H1 (cell line): ENCODE data around the gene CDC5L. TPM values are rescaled to one million over a fixed set of nuclear protein-coding genes. Genes with fewer than 3 reads are reported as not detected.

Experiments used
- CTCF ChIA-PET: fragments of 300-600 bp; sonication (Branson Sonifier 250); formaldehyde crosslinking; loops from one replicate; lab custom pipeline; 2021; ENCODE audit not compliant: partially characterized antibody; lab: Charles Lee
- POLR2A ChIA-PET: fragments of 300-600 bp; sonication (Branson Sonifier 250); formaldehyde crosslinking; loops from one replicate; lab custom pipeline; 2021; ENCODE audit warnings: inconsistent platforms; ENCODE audit not compliant: partially characterized antibody; lab: Charles Lee
- DNase-seq, 2 experiments: peaks; one replicate each; pipeline versions ENCODE4 v3.0.0 to v3.0.0-alpha.2; 2010 to 2022; ENCODE audit warnings: low spot score in 2 of 2, low read depth in 1 of 2, mixed read lengths in 1 of 2
- FAIRE-seq: peaks from 2 replicates; lab custom pipeline; 2011; peaks lifted over from hg19 to GRCh38; lab: Jason Lieb, UNC
- H2AFZ ChIP-seq: 2 replicates; pipeline ENCODE4 v1.8.1; 2012; ENCODE audit warnings: low read length, inconsistent platforms
- H2AK5ac ChIP-seq: 2 replicates; pipeline ENCODE4 v1.6.1; 2013; ENCODE audit warnings: low read depth, low read length
- H2BK120ac ChIP-seq: replicated peaks from 2 replicates; pipeline ENCODE3; 2013; ENCODE audit warnings: low read depth, low read length, inconsistent platforms
- H2BK12ac ChIP-seq: 2 replicates; pipeline ENCODE4 v1.6.1; 2013; ENCODE audit warnings: low read depth, low read length
- H2BK15ac ChIP-seq: 2 replicates; pipeline ENCODE4 v1.6.1; 2013; ENCODE audit warnings: low read length
- H2BK20ac ChIP-seq: 2 replicates; pipeline ENCODE4 v1.6.1; 2013; ENCODE audit warnings: low read length
- H2BK5ac ChIP-seq: 2 replicates; pipeline ENCODE4 v1.6.1; 2013; ENCODE audit warnings: low read depth, low read length
- H3K14ac ChIP-seq: 2 replicates; pipeline ENCODE4 v1.6.1; 2013; ENCODE audit warnings: inconsistent platforms; ENCODE audit not compliant: insufficient read length
- H3K18ac ChIP-seq: 2 replicates; pipeline ENCODE4 v1.6.1; 2013; ENCODE audit warnings: low read length; ENCODE audit errors: extremely low read depth
- H3K23ac ChIP-seq: 2 replicates; pipeline ENCODE4 v1.6.1; 2013; ENCODE audit warnings: inconsistent platforms; ENCODE audit not compliant: insufficient read length
- H3K23me2 ChIP-seq: 2 replicates; pipeline ENCODE4 v1.6.1; 2013; ENCODE audit warnings: low read depth, low read length
- H3K27ac ChIP-seq: 2 replicates; pipeline ENCODE4 v1.6.1; 2011; ENCODE audit warnings: low read depth, low read length, inconsistent platforms
- H3K27me3 ChIP-seq, 4 experiments: replicated peaks in 1 of 4; 1 replicate in 1 of 4; 2 replicates in 3 of 4; pipeline versions ENCODE4 v1.6.1 to v1.8.1; 2011 to 2013; ENCODE audit warnings: low read length in 3 of 4, mild to moderate bottlenecking in 3 of 4, inconsistent platforms in 2 of 4, mixed read lengths in 2 of 4, moderate library complexity in 1 of 4; ENCODE audit not compliant: control insufficient read depth in 3 of 4, insufficient read depth in 3 of 4; ENCODE audit errors: extremely low read depth in 1 of 4
- H3K36me3 ChIP-seq, 4 experiments: 2 replicates each; pipeline versions ENCODE4 v1.6.1 to v1.8.1; 2011 to 2013; ENCODE audit warnings: mild to moderate bottlenecking in 4 of 4, low read length in 3 of 4, moderate library complexity in 2 of 4, control low read depth in 1 of 4, inconsistent platforms in 1 of 4; ENCODE audit not compliant: insufficient read depth in 4 of 4, control insufficient read depth in 2 of 4
- H3K4ac ChIP-seq: replicated peaks from 2 replicates; pipeline ENCODE3; 2013; ENCODE audit warnings: low read length, low read depth, mixed read lengths, inconsistent platforms; ENCODE audit not compliant: insufficient read length
- H3K4me1 ChIP-seq, 4 experiments: replicated peaks in 1 of 4; 1 replicate in 1 of 4; 2 replicates in 3 of 4; pipeline versions ENCODE4 v1.6.1 to v1.8.1; 2011 to 2013; ENCODE audit warnings: low read length in 3 of 4, inconsistent platforms in 2 of 4, mixed read lengths in 1 of 4; ENCODE audit not compliant: insufficient read depth in 4 of 4, control insufficient read depth in 3 of 4
- H3K4me2 ChIP-seq, 2 experiments: 2 replicates each; pipeline versions ENCODE4 v1.6.1 to v1.8.1; 2011 to 2013; ENCODE audit warnings: low read depth in 2 of 2, low read length in 2 of 2, control low read depth in 1 of 2, inconsistent platforms in 1 of 2, mild to moderate bottlenecking in 1 of 2; ENCODE audit not compliant: insufficient read depth in 1 of 2
- H3K4me3 ChIP-seq, 4 experiments: fragments of 200-600, 300-600 bp in 1 of 4; sonication (generic), shearing (Covaris generic), sonication (Bioruptor Twin) in 1 of 4; 2 replicates each; pipeline versions ENCODE4 v1.5.1 to v1.8.1; 2011 to 2016; ENCODE audit warnings: low read length in 4 of 4, low read depth in 3 of 4, control low read depth in 2 of 4, inconsistent platforms in 2 of 4, mild to moderate bottlenecking in 2 of 4, mixed read lengths in 1 of 4, moderate library complexity in 1 of 4; ENCODE audit not compliant: insufficient read depth in 2 of 4; ENCODE audit errors: extremely low read depth in 1 of 4
- H3K56ac ChIP-seq: replicated peaks from 2 replicates; pipeline ENCODE3; 2013; ENCODE audit warnings: low read depth, mild to moderate bottlenecking, mixed read lengths, low read length, inconsistent platforms; ENCODE audit not compliant: insufficient read length
- H3K79me1 ChIP-seq: 2 replicates; pipeline ENCODE4 v1.6.1; 2013; ENCODE audit warnings: low read depth, low read length, control low read depth
- H3K79me2 ChIP-seq, 2 experiments: 2 replicates each; pipeline versions ENCODE4 v1.6.1 to v1.8.1; 2012 to 2013; ENCODE audit warnings: low read length in 2 of 2, mild to moderate bottlenecking in 2 of 2, inconsistent platforms in 1 of 2; ENCODE audit not compliant: insufficient read depth in 2 of 2, control insufficient read depth in 1 of 2
- H3K9ac ChIP-seq, 4 experiments: replicated peaks in 1 of 4; 1 replicate in 1 of 4; 2 replicates in 3 of 4; pipeline versions ENCODE4 v1.6.1 to v1.8.1; 2011 to 2013; ENCODE audit warnings: low read depth in 3 of 4, low read length in 3 of 4, control low read depth in 2 of 4, mild to moderate bottlenecking in 2 of 4, moderate library complexity in 2 of 4, inconsistent platforms in 1 of 4; ENCODE audit errors: extremely low read depth in 1 of 4
- H3K9me3 ChIP-seq, 2 experiments: 2 replicates each; pipeline versions ENCODE4 v1.6.1 to v1.8.1; 2012 to 2013; ENCODE audit warnings: mild to moderate bottlenecking in 2 of 2, moderate library complexity in 2 of 2, control low read depth in 1 of 2, inconsistent platforms in 1 of 2, low read depth in 1 of 2, low read length in 1 of 2, mixed read lengths in 1 of 2; ENCODE audit not compliant: insufficient read depth in 2 of 2
- H4K20me1 ChIP-seq, 2 experiments: replicated peaks in 1 of 2; 2 replicates each; pipeline versions ENCODE3 to v1.8.1; 2011 to 2013; ENCODE audit warnings: inconsistent platforms in 2 of 2, low read length in 2 of 2, mild to moderate bottlenecking in 1 of 2; ENCODE audit not compliant: insufficient read depth in 2 of 2, control insufficient read depth in 1 of 2
- H4K5ac ChIP-seq: 2 replicates; pipeline ENCODE4 v1.6.1; 2013; ENCODE audit warnings: low read length, low read depth, mixed read lengths, inconsistent platforms; ENCODE audit not compliant: insufficient read length
- H4K8ac ChIP-seq: 2 replicates; pipeline ENCODE4 v1.8.0; 2013; ENCODE audit warnings: mild to moderate bottlenecking, moderate library complexity, low read length, inconsistent platforms; ENCODE audit not compliant: insufficient read depth; ENCODE audit errors: extremely low read depth
- H4K91ac ChIP-seq: replicated peaks from 2 replicates; pipeline ENCODE3; 2013; ENCODE audit warnings: low read length, mixed read lengths, inconsistent platforms; ENCODE audit not compliant: insufficient read length
- BRCA1 ChIP-seq: IDR thresholded peaks from 2 replicates; pipeline ENCODE4 v1.6.1; 2012; ENCODE audit warnings: low read depth, low read length, improper control_type of control experiment
- CHD2 ChIP-seq: IDR thresholded peaks from 2 replicates; pipeline ENCODE4 v1.6.1; 2012; ENCODE audit warnings: low read length, improper control_type of control experiment
- HDAC6 ChIP-seq: IDR thresholded peaks from one replicate; pipeline ENCODE4 v1.7.1; 2012; ENCODE audit warnings: low read depth, mild to moderate bottlenecking, inconsistent platforms, low read length, moderate library complexity
- KDM5A ChIP-seq: fragments of 200-600 bp; IDR thresholded peaks from 2 replicates; pipeline ENCODE4 v1.7.1; 2012; ENCODE audit warnings: mild to moderate bottlenecking, low read length, inconsistent platforms, mixed read lengths
- POLR2AphosphoS5 ChIP-seq: IDR thresholded peaks from 2 replicates; pipeline ENCODE4 v1.6.1; 2011; ENCODE audit warnings: low read depth, low read length
- RNF2 ChIP-seq: fragments of 200-900, 300-1000 bp; sonication (generic); IDR thresholded peaks from 2 replicates; pipeline ENCODE4 v1.7.1; 2016; ENCODE audit warnings: borderline replicate concordance, low read depth, mild to moderate bottlenecking, antibody characterized with exemption, low read length; ENCODE audit not compliant: poor library complexity, severe bottlenecking; ENCODE audit errors: missing control alignments
- SAP30 ChIP-seq: fragments of 300-600 bp; sonication (generic); IDR thresholded peaks from 2 replicates; pipeline ENCODE4 v1.7.1; 2012; ENCODE audit warnings: low read length, moderate library complexity, mild to moderate bottlenecking, inconsistent platforms; ENCODE audit not compliant: insufficient read depth, insufficient replicate concordance
- SIRT6 ChIP-seq: IDR thresholded peaks from one replicate; pipeline ENCODE4 v1.7.1; 2012; ENCODE audit warnings: low read length, inconsistent platforms
- SP2 ChIP-seq: IDR thresholded peaks from 2 replicates; pipeline ENCODE4 v1.6.1; 2012; ENCODE audit warnings: mild to moderate bottlenecking, low read length, inconsistent platforms
- TBP ChIP-seq: IDR thresholded peaks from 2 replicates; pipeline ENCODE4 v1.6.1; 2011; ENCODE audit warnings: low read depth, low read length, improper control_type of control experiment
- ZNF274 ChIP-seq: IDR thresholded peaks from 2 replicates; pipeline ENCODE4 v1.7.0; 2012; ENCODE audit warnings: low read length, borderline replicate concordance; ENCODE audit errors: extremely low read depth
- WGBS, 2 experiments: shearing (Covaris generic) in 1 of 2; methylation state at CpG; one replicate each; pipeline versions ENCODE4 v1.1.6 to v1.1.7; 2013 to 2015; ENCODE audit warnings: low lambda C conversion rate in 2 of 2, mixed read lengths in 2 of 2, inconsistent platforms in 1 of 2, low coverage in 1 of 2, missing lambda C conversion rate in 1 of 2; ENCODE audit not compliant: insufficient replicate concordance in 2 of 2, insufficient coverage in 1 of 2, insufficient read length in 1 of 2; ENCODE audit errors: extremely low coverage in 1 of 2, missing lambda C conversion rate in 1 of 2; 5-methylcytosine and 5-hydroxymethylcytosine counted together
- polyA plus RNA-seq, 7 experiments: library from polyadenylated mRNA; depleted of rRNA in 3 of 7; stranded (reverse) in 5 of 7; unstranded in 2 of 7; fragments of >200 nt in 5 of 7; fragments of 200-250 nt in 2 of 7; gene quantifications; 1 replicate in 5 of 7; 2 replicates in 1 of 7; 4 replicates in 1 of 7; pipeline versions ENCODE4 v1.2.1 to v1.2.3, GENCODE V29; 2011 to 2013; ENCODE audit warnings: missing spikeins in 2 of 7, mixed read lengths in 2 of 7
- total RNA-seq: library from RNA; stranded (reverse); fragmentation: NEBNext Ultra II Directional; extraction: Animal tissue kit (Norgen Biotek cat#: 25700); gene quantifications from 2 replicates; pipeline ENCODE4 v1.2.1, GENCODE V29; 2021

The CDC5L gene
- total and polyA plus RNA-seq, 2 of the 8 experiments (the other 6 are each of a cell fraction or from before 2014, with no cell fraction given), result 8.4 to 32.8 TPM

- H2BK5ac ChIP-seq, result no peak overlapping the region
- H2BK20ac ChIP-seq, result no peak overlapping the region
- H4K91ac ChIP-seq, result no peak overlapping the region
- H3K4me1 ChIP-seq, result peaks cover 0 to 2% (median 0%) of the 10 kb centered on the region in 4 experiments; a peak in 1 of 7 replicates
- H3K79me1 ChIP-seq, result no peaks in the 10 kb centered on the region
- no peaks in the 10 kb centered on the region for H3K79me2 ChIP-seq
- H4K20me1 ChIP-seq, result no peaks in the 10 kb centered on the region
- H3K9ac ChIP-seq, result no peak overlapping the region
- 88% methylated on average over 5 of the region's 5 CpGs; no CpG with 5 or more reads in 1 of the 2 experiments for WGBS, 2 experiments
- ChIA-PET CTCF (interaction anchor here (1.8 kb wide), 1 partner anchor 17 kb away, joined by 5 read pairs; no protein-coding TSS in a partner anchor), POLR2A (no interaction called here)
- H3K27ac ChIP-seq, result no peak overlapping the region
- no peak overlapping the region for H3K4me2 ChIP-seq
- H3K27me3 ChIP-seq, result no peaks in the 10 kb centered on the region
- no peak overlapping the region for H4K8ac ChIP-seq
- DNase-seq (no peak), FAIRE-seq (no peak)
- H4K5ac ChIP-seq, result no peak overlapping the region
- H2AFZ ChIP-seq, result no peak overlapping the region
- TF ChIP-seq SIRT6 (no peak), TBP (no peak), POLR2AphosphoS5 (no peak), SP2 (no peak), KDM5A (no peak), SAP30 (no peak), RNF2 (no peak), HDAC6 (no peak), BRCA1 (no peak), CHD2 (no peak), ZNF274 (no peak)
- H3K23me2 ChIP-seq, result no peaks in the 10 kb centered on the region
- H3K56ac ChIP-seq, result no peak overlapping the region
- no peak overlapping the region for H2BK120ac ChIP-seq
- no peak overlapping the region for H2BK15ac ChIP-seq
- H2AK5ac ChIP-seq, result no peak overlapping the region
- H3K14ac ChIP-seq, result no peak overlapping the region
- H2BK12ac ChIP-seq, result peak overlapping the region; percentile 71; the same call in 1 of the 2 replicates
- no peak overlapping the region for H3K4ac ChIP-seq
- no peak overlapping the region for H3K18ac ChIP-seq
- H3K9me3 ChIP-seq, result no peaks in the 10 kb centered on the region
- no peaks in the 10 kb centered on the region for H3K36me3 ChIP-seq
- no peak overlapping the region for H3K4me3 ChIP-seq
- H3K23ac ChIP-seq, result no peak overlapping the region
These were observed 105.6 kb downstream of the CDC5L start for GRCh38 chr6:44493132-44493531.
